HEK293 (cell line): ENCODE results near the gene C9orf78.

Experiments
- ZBTB6 ChIP-seq: fragments of 450-650 bp; formaldehyde crosslinking; IDR thresholded peaks from 2 replicates; pipeline ENCODE4 v1.5.1; 2017; ENCODE audit warnings: missing biosample characterization, missing genetic modification characterization
- ZBTB8A ChIP-seq: fragments of 450-650 bp; formaldehyde crosslinking; IDR thresholded peaks from 2 replicates; pipeline ENCODE4 v1.5.1; 2016; ENCODE audit warnings: missing biosample characterization, missing genetic modification characterization

- TF ChIP-seq ZBTB8A (tag by site-specific recombination) (no peak), ZBTB6 (no peak)
Observed at GRCh38 chr9:129850821-129851550, 15.9 kb upstream of the C9orf78 start.
